Measurements from ENCODE around the gene LAMC2.
"Not testable (repeated sequence)": the region's sequence is repeated elsewhere in the genome, so short reads cannot be mapped to it uniquely, and the experiment has no call there.

The LAMC2 gene

GRCh38 chr1:183263886-183264602, 78.0 kb downstream of the LAMC2 start:
- DNase-seq (ENCODE audit: low read depth in 2 of 2), result no peak

GRCh38 chr1:183267646-183268431, 81.8 kb downstream of the LAMC2 start:
- no peak for DNase-seq (ENCODE audit: low read depth in 2 of 2)

GRCh38 chr1:183270541-183271141, 84.6 kb downstream of the LAMC2 start:
- DNase-seq (ENCODE audit: low read depth in 2 of 2), result no peak

- DNase-seq (ENCODE audit: low read depth in 2 of 2), result no peak
These were observed 86.4 kb downstream of the LAMC2 start for GRCh38 chr1:183272390-183272848.

GRCh38 chr1:183273300-183273699, 87.2 kb downstream of the LAMC2 start:
- no peak for DNase-seq (ENCODE audit: low read depth in 2 of 2)

- DNase-seq (ENCODE audit: low read depth in 2 of 2), result not testable (repeated sequence)
These were observed 87.9 kb downstream of the LAMC2 start for GRCh38 chr1:183273984-183274383.

- no peak for DNase-seq (ENCODE audit: low read depth in 2 of 2)
These were observed 88.8 kb downstream of the LAMC2 start for GRCh38 chr1:183274836-183275235.

GRCh38 chr1:183275322-183275721, 89.3 kb downstream of the LAMC2 start:
- no peak for DNase-seq (ENCODE audit: low read depth in 2 of 2)

- no peak for DNase-seq (ENCODE audit: low read depth in 2 of 2)
These were observed 90.5 kb downstream of the LAMC2 start for GRCh38 chr1:183276386-183277080.

- DNase-seq (ENCODE audit: low read depth in 2 of 2), result no peak
These were observed 92.0 kb downstream of the LAMC2 start for GRCh38 chr1:183277821-183278738.

- no peak for DNase-seq (ENCODE audit: low read depth in 2 of 2)
These were observed 92.9 kb downstream of the LAMC2 start for GRCh38 chr1:183278739-183279591.

- DNase-seq (ENCODE audit: low read depth in 2 of 2), result no peak
These were observed 93.8 kb downstream of the LAMC2 start for GRCh38 chr1:183279835-183280234.

GRCh38 chr1:183281039-183281438, 95.0 kb downstream of the LAMC2 start:
- DNase-seq (ENCODE audit: low read depth in 2 of 2), result no peak

- peak; percentile 52 to 70 for DNase-seq (ENCODE audit: low read depth in 2 of 2)
These were observed 95.6 kb downstream of the LAMC2 start for GRCh38 chr1:183281553-183282091.

- no peak for DNase-seq (ENCODE audit: low read depth in 2 of 2)
These were observed 96.2 kb downstream of the LAMC2 start for GRCh38 chr1:183282101-183282855.

GRCh38 chr1:183283286-183283685, 97.2 kb downstream of the LAMC2 start:
- DNase-seq (ENCODE audit: low read depth in 2 of 2), result no peak

GRCh38 chr1:183284086-183284485, 98.0 kb downstream of the LAMC2 start:
- no peak for DNase-seq (ENCODE audit: low read depth in 2 of 2)

GRCh38 chr1:183285256-183285655, 99.2 kb downstream of the LAMC2 start:
- DNase-seq (ENCODE audit: low read depth in 2 of 2), result no peak

GRCh38 chr1:183285746-183286145, 99.7 kb downstream of the LAMC2 start:
- no peak for DNase-seq (ENCODE audit: low read depth in 2 of 2)

Measured in stimulated activated CD4-positive, alpha-beta T cell treated with anti-CD3 and anti-CD28 coated beads, Interleukin-12 subunit alpha, Interleukin-12 subunit beta, amount 100 ng/mL, for 24 hours (primary cell).